GM18502 (cell line): ENCODE results near the gene NDC1.
"Not testable (repeated sequence)": the region's sequence is repeated elsewhere in the genome, so short reads cannot be mapped to it uniquely, and the experiment has no call there.

Experiments
- ATAC-seq: cut with Tn5 transposase; IDR thresholded peaks from one replicate; pipeline ENCODE4 v1.9.1; 2021; ENCODE audit warnings: mild to moderate bottlenecking; ENCODE audit not compliant: unreplicated experiment, poor library complexity

Gene NDC1

GRCh38 chr1:53769184-53769583, 68.9 kb downstream of the NDC1 start:
- no peak for ATAC-seq

GRCh38 chr1:53766831-53767405, 71.2 kb downstream of the NDC1 start:
- no peak for ATAC-seq

- ATAC-seq = no peak
These were observed 71.8 kb downstream of the NDC1 start for GRCh38 chr1:53766194-53766742.

- no peak for ATAC-seq
These were observed 72.4 kb downstream of the NDC1 start for GRCh38 chr1:53765657-53766056.

- ATAC-seq = no peak
These were observed 74.2 kb downstream of the NDC1 start for GRCh38 chr1:53763911-53764310.

GRCh38 chr1:53763461-53763860, 74.6 kb downstream of the NDC1 start:
- ATAC-seq = no peak

GRCh38 chr1:53760497-53760896, 77.6 kb downstream of the NDC1 start:
- not testable (repeated sequence) for ATAC-seq

- no peak for ATAC-seq
These were observed 82.2 kb downstream of the NDC1 start for GRCh38 chr1:53755874-53756273.

GRCh38 chr1:53754484-53755312, 83.4 kb downstream of the NDC1 start:
- ATAC-seq = no peak

- no peak for ATAC-seq
These were observed 85.8 kb downstream of the NDC1 start for GRCh38 chr1:53752281-53752680.

- no peak for ATAC-seq
These were observed 90.3 kb downstream of the NDC1 start for GRCh38 chr1:53747841-53748240.

GRCh38 chr1:53740621-53741105, 97.4 kb downstream of the NDC1 start:
- no peak for ATAC-seq

- ATAC-seq = peak; percentile 93
These were observed 98.9 kb downstream of the NDC1 start, which contains the start of gene GLIS1 for GRCh38 chr1:53739109-53739681. GLIS1 (minus strand) TSS chr1:53739164; CDS start chr1:53738064, 1,100 bp downstream.

- ATAC-seq = no peak
These were observed 99.6 kb downstream of the NDC1 start for GRCh38 chr1:53738205-53739108.

GRCh38 chr1:53737648-53738204, 100.4 kb downstream of the NDC1 start:
- no peak for ATAC-seq

- no peak for ATAC-seq
These were observed 101.8 kb downstream of the NDC1 start for GRCh38 chr1:53736290-53736689.

GRCh38 chr1:53735681-53736080, 102.4 kb downstream of the NDC1 start:
- no peak for ATAC-seq

- ATAC-seq = no peak
These were observed 102.8 kb downstream of the NDC1 start for GRCh38 chr1:53735261-53735660.

- no peak for ATAC-seq
These were observed 103.4 kb downstream of the NDC1 start for GRCh38 chr1:53734650-53735211.
